IPS-18a (cell line): Measurements from ENCODE around the gene CT47B1.
"Not testable (repeated sequence)": the region's sequence is repeated elsewhere in the genome, so short reads cannot be mapped to it uniquely, and the experiment has no call there.

Experiments used
- H3K27ac ChIP-seq: one replicate; pipeline ENCODE4 v1.5.1; 2013; ENCODE audit warnings: low read length
- H3K27me3 ChIP-seq: one replicate; pipeline ENCODE4 v1.6.1; 2013; ENCODE audit warnings: mild to moderate bottlenecking, low read length; ENCODE audit not compliant: control insufficient read depth, insufficient read depth
- H3K36me3 ChIP-seq: one replicate; pipeline ENCODE4 v1.6.1; 2013; ENCODE audit warnings: low read depth, low read length; ENCODE audit not compliant: control insufficient read depth
- H3K4me1 ChIP-seq: one replicate; pipeline ENCODE4 v1.6.1; 2013; ENCODE audit warnings: low read depth, low read length; ENCODE audit not compliant: control insufficient read depth
- H3K4me3 ChIP-seq: one replicate; pipeline ENCODE4 v1.5.1; 2013; ENCODE audit warnings: low read length
- H3K9ac ChIP-seq: one replicate; pipeline ENCODE4 v1.6.1; 2013; ENCODE audit warnings: mild to moderate bottlenecking, low read length, moderate library complexity
- H3K9me3 ChIP-seq: one replicate; pipeline ENCODE4 v1.6.1; 2013; ENCODE audit warnings: low read depth, low read length; ENCODE audit not compliant: control insufficient read depth

Gene CT47B1

DNA sequence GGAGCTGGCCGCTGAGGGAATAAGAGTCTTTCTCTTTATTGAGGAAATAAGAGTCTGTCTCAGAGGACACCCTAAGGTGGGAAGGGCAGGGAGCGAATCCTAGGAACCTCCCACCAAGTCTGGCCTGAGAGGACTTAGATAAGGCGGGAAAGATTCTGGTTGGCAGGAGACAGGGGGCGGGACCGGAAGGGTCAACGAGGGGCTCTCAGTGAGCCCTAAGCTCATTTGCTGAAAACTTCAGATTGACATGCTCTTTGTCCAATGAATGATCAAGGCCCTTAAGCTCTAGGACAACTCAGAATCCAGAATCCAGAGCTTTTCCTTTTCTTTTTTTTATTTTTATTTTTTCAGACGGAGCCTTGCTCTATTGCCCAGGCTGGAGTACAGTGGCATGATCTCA, at the start of gene CT47B1:
TSS of gene CT47B1 (minus strand) at position 101 of the 400 bp plus-strand sequence. CDS start 196 bp downstream, outside the sequence.
- not testable (repeated sequence) for H3K4me1 ChIP-seq, H3K9me3 ChIP-seq, H3K4me3 ChIP-seq, H3K9ac ChIP-seq, H3K27ac ChIP-seq, H3K27me3 ChIP-seq, H3K36me3 ChIP-seq

DNA sequence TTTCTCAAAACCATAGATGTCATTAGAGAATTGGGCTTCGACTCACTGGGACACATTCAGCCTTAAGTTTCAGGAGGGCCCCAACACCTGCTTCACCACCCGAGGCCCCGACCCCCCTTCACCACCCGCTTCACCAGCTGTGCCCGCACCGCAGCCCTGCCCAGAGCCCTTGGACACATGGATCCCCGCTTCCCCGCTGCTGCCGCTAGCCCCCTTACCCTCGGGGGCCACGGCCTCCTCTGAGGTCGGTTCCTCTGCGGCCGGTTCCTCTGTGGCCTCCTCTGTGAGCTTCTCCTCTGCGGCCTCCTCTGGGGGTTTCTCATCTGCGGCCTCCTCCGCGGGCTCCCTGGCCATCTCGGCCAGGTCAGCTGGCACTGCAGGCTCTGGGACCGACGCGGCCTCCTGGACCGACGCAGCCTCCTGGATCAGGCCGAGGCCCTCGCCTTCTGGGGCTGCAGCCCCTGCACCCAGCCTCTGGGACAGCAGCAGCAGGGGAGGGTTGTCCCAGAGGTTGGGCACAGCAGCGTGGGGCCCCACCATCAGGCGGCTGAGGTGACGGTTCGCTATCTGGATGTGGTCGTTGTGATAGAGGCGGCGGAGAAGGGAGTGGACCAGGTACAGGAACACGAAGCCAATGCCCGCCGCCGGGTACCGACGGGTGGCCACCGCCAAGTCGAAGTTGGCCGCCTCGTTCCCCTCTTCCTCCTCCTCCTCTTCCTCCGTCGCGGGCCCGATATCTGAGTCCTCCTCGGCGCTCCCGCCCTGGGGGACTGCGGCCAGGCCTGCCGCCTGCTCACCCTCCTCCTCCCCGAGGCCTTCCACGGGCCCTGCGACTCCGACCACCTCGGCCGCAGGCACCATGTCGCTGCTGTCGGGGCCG, 748 bp downstream of the CT47B1 start:
- no peaks in the 10 kb centered on the region for H3K4me1 ChIP-seq
- H3K36me3 ChIP-seq: no peaks in the 10 kb centered on the region
- H3K4me3 ChIP-seq: no peak overlapping the region
- H3K27ac ChIP-seq: no peak overlapping the region
- H3K9me3 ChIP-seq: peaks cover 14% of the 10 kb centered on the region
- no peaks in the 10 kb centered on the region for H3K27me3 ChIP-seq
- no peak overlapping the region for H3K9ac ChIP-seq

DNA sequence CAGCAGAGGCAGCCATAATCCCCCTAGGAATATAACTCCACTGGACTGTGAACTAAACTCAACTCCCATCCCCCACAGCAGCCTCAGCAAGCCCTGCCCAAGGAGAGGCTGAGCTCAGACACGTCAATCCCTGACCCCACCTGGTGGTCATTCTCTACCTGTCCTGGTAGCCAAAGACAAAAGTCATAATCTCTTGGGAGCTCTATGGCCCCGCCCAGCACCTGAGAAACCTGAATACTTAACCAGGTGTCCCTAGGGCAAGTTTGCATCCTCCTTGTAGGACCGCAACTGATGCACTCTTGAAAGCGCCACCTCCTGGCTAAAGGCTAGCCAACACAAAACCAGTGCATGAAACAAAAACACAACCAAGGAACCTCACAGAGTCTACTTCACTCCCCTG, 18.4 kb downstream of the CT47B1 start:
- Histone ChIP-seq H3K4me1 (no peaks in the 10 kb centered on the region), H3K9ac (no peak overlapping the region), H3K27ac (no peak overlapping the region), H3K9me3 (peaks cover 19% of the 10 kb centered on the region), H3K36me3 (no peaks in the 10 kb centered on the region), H3K4me3 (no peak overlapping the region), H3K27me3 (no peaks in the 10 kb centered on the region)

DNA sequence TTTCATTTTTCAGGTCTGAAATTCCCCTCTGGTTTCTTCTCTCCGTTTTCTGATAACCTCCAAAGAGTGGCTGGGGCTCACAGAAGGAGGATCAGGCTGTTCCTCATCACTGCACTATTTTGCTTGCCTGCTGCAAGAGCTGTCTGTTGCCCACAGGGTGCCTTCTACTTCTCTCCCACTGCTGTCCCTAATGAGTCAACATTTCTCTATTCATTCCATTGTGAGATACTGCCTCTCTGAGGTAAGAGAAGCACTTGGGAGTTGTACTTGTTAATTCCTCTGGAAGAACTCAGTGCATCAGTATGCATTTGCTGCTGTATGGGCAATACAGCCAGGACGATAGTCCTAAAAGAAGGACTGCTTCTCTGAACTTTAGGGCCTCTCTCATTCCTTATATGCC, 34.8 kb downstream of the CT47B1 start:
- H3K36me3 ChIP-seq: no peaks in the 10 kb centered on the region
- H3K27me3 ChIP-seq: no peaks in the 10 kb centered on the region
- H3K4me1 ChIP-seq: no peaks in the 10 kb centered on the region

DNA sequence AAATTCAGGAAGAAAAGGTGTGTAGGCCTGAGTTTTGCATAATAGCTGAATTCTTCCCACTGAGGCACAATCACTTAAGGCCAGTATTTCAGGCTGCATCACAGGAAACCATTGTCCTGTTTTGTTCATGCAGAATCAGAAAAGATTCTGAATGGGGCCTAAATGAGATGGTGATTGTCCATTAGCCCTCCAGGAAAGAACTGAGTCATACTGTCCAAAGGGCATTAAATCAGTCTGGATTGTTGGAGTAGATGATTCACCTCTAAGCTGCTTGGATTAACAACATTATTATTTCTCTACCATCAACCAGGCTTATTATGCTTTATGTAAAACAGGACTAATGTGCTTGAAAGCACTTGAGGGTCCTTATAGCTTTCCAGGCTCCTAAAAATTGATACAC, 36.2 kb downstream of the CT47B1 start:
- peaks cover 25% of the 10 kb centered on the region for H3K9me3 ChIP-seq

More for the DNA sequence above, 34.8 kb downstream of the CT47B1 start:
- Histone ChIP-seq H3K4me3 (no peak overlapping the region), H3K9ac (no peak overlapping the region), H3K27ac (no peak overlapping the region), H3K9me3 (peaks cover 22% of the 10 kb centered on the region)

DNA sequence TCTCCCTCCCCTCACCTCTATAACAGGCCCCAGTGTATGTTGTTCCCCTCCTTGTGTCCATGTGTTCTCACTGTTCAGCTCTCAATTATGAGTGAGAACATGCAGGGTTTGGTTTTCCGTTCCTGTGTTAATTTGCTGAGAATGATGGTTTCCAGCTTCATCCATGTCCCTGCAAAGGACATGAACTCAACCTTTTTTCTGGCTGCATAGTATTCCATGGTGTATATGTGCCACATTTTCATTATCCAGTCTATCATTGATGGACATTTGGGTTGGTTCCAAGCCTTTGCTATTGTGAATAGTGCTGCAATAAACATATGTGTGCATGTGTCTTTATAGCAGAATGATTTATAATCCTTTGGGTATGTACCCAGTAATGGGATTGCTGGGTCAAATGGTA, 48.5 kb downstream of the CT47B1 start:
- not testable (repeated sequence) for H3K9me3 ChIP-seq, H3K9ac ChIP-seq, H3K4me3 ChIP-seq, H3K4me1 ChIP-seq, H3K36me3 ChIP-seq, H3K27ac ChIP-seq
- peaks cover 33% of the 10 kb centered on the region for H3K27me3 ChIP-seq

More for the DNA sequence above, 36.2 kb downstream of the CT47B1 start:
- Histone ChIP-seq H3K27ac (no peak overlapping the region), H3K27me3 (no peaks in the 10 kb centered on the region), H3K4me1 (no peaks in the 10 kb centered on the region), H3K9ac (no peak overlapping the region), H3K36me3 (no peaks in the 10 kb centered on the region), H3K4me3 (no peak overlapping the region)

DNA sequence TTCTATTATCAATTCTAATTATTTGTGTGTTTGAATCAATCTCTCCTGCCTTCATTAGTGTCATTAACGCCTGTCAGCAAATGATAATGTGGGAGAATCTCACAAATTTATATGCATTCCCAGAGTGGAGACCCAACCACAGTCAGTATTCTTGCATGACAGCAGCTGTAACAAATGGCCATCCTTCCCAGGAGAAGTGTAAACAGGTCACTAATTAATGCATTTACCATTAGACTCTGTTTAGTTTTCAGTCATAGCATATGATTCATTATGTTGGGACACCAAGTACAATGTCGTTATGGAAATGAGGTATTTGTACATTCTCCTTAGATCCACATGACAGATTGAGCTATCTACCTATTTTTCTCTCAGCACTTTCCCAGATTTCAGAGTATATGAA, 50.5 kb downstream of the CT47B1 start:
- Histone ChIP-seq H3K4me3 (no peak overlapping the region), H3K27ac (no peak overlapping the region), H3K27me3 (peaks cover 46% of the 10 kb centered on the region), H3K4me1 (no peaks in the 10 kb centered on the region), H3K9ac (no peak overlapping the region), H3K9me3 (peaks cover 10% of the 10 kb centered on the region), H3K36me3 (no peaks in the 10 kb centered on the region)

DNA sequence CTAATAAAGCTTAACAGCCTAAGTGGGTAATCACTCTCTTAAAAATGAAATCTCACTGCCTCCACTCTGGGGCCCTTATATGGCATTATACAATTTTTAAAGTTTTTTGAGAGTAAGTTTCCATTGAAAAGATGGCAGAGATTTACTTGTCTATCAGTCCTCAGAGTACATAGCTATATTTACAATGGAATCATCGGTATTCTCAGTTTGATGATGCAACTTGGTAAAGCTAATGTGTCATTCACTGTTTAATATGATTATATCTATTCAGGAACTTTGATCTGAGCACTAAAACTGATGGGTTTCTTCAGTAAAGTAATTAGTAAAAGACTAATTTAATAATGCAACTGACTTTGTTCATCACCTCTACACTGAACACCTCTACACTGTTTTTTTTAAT, 51.6 kb downstream of the CT47B1 start:
- Histone ChIP-seq H3K27ac (no peak overlapping the region), H3K4me3 (no peak overlapping the region), H3K27me3 (peaks cover 57% of the 10 kb centered on the region), H3K4me1 (no peaks in the 10 kb centered on the region), H3K36me3 (no peaks in the 10 kb centered on the region), H3K9me3 (peaks cover 13% of the 10 kb centered on the region), H3K9ac (no peak overlapping the region)

DNA sequence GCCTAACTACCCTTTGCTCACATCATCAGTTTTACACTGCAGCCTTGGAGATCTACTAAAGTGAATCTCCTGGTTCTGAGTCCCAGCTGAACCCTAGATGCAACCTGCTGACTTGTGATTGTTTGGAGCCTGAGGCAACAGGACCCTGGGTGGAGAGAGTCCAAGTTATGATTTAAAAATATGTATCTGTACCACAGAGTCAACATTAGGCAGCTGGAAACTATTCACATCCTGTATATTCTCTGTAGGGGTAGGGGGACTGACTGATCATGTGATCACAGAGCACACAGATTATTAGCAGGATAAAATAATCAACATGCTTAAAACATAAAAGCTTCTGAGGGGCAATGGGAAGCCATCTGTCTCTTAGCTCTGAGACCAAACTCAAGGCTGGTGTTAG, 52.1 kb downstream of the CT47B1 start:
- peaks cover 62% of the 10 kb centered on the region for H3K27me3 ChIP-seq
- no peak overlapping the region for H3K4me3 ChIP-seq
- H3K36me3 ChIP-seq: no peaks in the 10 kb centered on the region
- H3K27ac ChIP-seq: no peak overlapping the region
- H3K4me1 ChIP-seq: no peaks in the 10 kb centered on the region
- H3K9ac ChIP-seq: no peak overlapping the region
- H3K9me3 ChIP-seq: peaks cover 12% of the 10 kb centered on the region
